ENCODE measurements around the gene EHMT2.
A peak's percentile ranks its signal among the peaks of the same experiment; 100 is the strongest.
"Not testable (repeated sequence)": the region's sequence is repeated elsewhere in the genome, so short reads cannot be mapped to it uniquely, and the experiment has no call there.

EHMT2 gene

GRCh38 chr6:31915351-31915750, 17.9 kb upstream of the EHMT2 start:
- no peaks in the 10 kb centered on the region for H3K36me3 ChIP-seq (replicated peaks; ENCODE audit: low read depth, low read length)
- no peaks in the 10 kb centered on the region for H3K79me2 ChIP-seq (ENCODE audit: low read length)
- H2AFZ ChIP-seq (ENCODE audit: low read depth, low read length) = no peak overlapping the region
- no peaks in the 10 kb centered on the region for H3K9me3 ChIP-seq (ENCODE audit: insufficient read depth, low read length)
- H3K4me2 ChIP-seq (ENCODE audit: low read length) = no peak overlapping the region
- no peaks in the 10 kb centered on the region for H4K20me1 ChIP-seq (ENCODE audit: insufficient read depth, low read length)
- no peak overlapping the region for H3K27ac ChIP-seq (ENCODE audit: low read length)
- H3K9ac ChIP-seq (ENCODE audit: low read length) = no peak overlapping the region
- H3K27me3 ChIP-seq (ENCODE audit: low read depth, low read length) = no peaks in the 10 kb centered on the region
- H3K4me3 ChIP-seq (ENCODE audit: low read length) = no peak overlapping the region
- TF ChIP-seq, protein P1, sequence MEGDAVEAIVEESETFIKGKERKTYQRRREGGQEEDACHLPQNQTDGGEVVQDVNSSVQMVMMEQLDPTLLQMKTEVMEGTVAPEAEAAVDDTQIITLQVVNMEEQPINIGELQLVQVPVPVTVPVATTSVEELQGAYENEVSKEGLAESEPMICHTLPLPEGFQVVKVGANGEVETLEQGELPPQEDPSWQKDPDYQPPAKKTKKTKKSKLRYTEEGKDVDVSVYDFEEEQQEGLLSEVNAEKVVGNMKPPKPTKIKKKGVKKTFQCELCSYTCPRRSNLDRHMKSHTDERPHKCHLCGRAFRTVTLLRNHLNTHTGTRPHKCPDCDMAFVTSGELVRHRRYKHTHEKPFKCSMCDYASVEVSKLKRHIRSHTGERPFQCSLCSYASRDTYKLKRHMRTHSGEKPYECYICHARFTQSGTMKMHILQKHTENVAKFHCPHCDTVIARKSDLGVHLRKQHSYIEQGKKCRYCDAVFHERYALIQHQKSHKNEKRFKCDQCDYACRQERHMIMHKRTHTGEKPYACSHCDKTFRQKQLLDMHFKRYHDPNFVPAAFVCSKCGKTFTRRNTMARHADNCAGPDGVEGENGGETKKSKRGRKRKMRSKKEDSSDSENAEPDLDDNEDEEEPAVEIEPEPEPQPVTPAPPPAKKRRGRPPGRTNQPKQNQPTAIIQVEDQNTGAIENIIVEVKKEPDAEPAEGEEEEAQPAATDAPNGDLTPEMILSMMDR (IDR thresholded peaks at IDR 0.05; ENCODE audit: low read depth, low read length) = no peak
- H3K4me1 ChIP-seq (ENCODE audit: low read length) = peaks cover 20% of the 10 kb centered on the region

GRCh38 chr6:31911826-31912585, 14.5 kb upstream of the EHMT2 start:
- TF ChIP-seq EZH2phosphoT487 (IDR thresholded peaks at IDR 0.05; ENCODE audit: low read depth) = no peak
- TF ChIP-seq, protein P1 (IDR thresholded peaks at IDR 0.05; ENCODE audit: low read depth, low read length) = no peak
- no peaks in the 10 kb centered on the region for H3K79me2 ChIP-seq (ENCODE audit: low read length)
- no peak overlapping the region for H3K4me3 ChIP-seq (ENCODE audit: low read length)
- H3K27ac ChIP-seq (ENCODE audit: low read length) = no peak overlapping the region
- no peak overlapping the region for H3K9ac ChIP-seq (ENCODE audit: low read length)
- no peaks in the 10 kb centered on the region for H4K20me1 ChIP-seq (ENCODE audit: insufficient read depth, low read length)
- no peak overlapping the region for H2AFZ ChIP-seq (ENCODE audit: low read depth, low read length)
- H3K27me3 ChIP-seq (ENCODE audit: low read depth, low read length) = no peaks in the 10 kb centered on the region
- no peaks in the 10 kb centered on the region for H3K9me3 ChIP-seq (ENCODE audit: insufficient read depth, low read length)
- H3K4me1 ChIP-seq (ENCODE audit: low read length) = peaks cover 33% of the 10 kb centered on the region
- H3K4me2 ChIP-seq (ENCODE audit: low read length) = no peak overlapping the region
- H3K36me3 ChIP-seq (replicated peaks; ENCODE audit: low read depth, low read length) = no peaks in the 10 kb centered on the region

DNA sequence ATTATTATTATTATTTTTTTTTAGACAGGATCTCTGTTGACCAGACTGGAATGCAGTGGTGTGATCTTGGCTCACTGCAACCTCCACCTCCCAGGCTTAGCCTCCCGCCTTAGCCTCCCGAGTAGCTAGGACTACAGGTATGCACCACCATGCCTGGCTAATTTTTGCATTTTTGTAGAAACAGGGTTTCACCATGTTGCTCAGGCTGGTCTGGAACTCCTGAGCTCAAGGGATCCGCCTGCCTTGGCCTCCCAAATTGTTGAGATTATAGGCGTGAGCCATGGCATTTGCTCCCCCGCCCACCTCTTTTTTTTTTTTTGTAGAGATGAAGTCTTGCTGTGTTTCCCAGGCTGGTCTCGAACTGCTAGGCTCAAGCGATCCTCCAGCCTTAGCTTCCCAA, 11.8 kb upstream of the EHMT2 start:
- H3K4me1 ChIP-seq (ENCODE audit: low read length) = peaks cover 27% of the 10 kb centered on the region
- H3K27me3 ChIP-seq (ENCODE audit: low read depth, low read length); H3K9me3 ChIP-seq (ENCODE audit: insufficient read depth, low read length); H3K27ac ChIP-seq (ENCODE audit: low read length); H2AFZ ChIP-seq (ENCODE audit: low read depth, low read length); H3K36me3 ChIP-seq (replicated peaks; ENCODE audit: low read depth, low read length); H4K20me1 ChIP-seq (ENCODE audit: insufficient read depth, low read length); H3K9ac ChIP-seq (ENCODE audit: low read length); H3K79me2 ChIP-seq (ENCODE audit: low read length); H3K4me3 ChIP-seq (ENCODE audit: low read length); H3K4me2 ChIP-seq (ENCODE audit: low read length): not testable (repeated sequence)

GRCh38 chr6:31908791-31909190, 11.3 kb upstream of the EHMT2 start:
- Histone ChIP-seq H3K36me3 (replicated peaks; ENCODE audit: low read depth, low read length) (no peaks in the 10 kb centered on the region), H3K4me2 (ENCODE audit: low read length) (peak overlapping the region; percentile 14), H3K4me3 (ENCODE audit: low read length) (no peak overlapping the region), H2AFZ (ENCODE audit: low read depth, low read length) (no peak overlapping the region), H4K20me1 (ENCODE audit: insufficient read depth, low read length) (no peaks in the 10 kb centered on the region), H3K9me3 (ENCODE audit: insufficient read depth, low read length) (no peaks in the 10 kb centered on the region), H3K79me2 (ENCODE audit: low read length) (no peaks in the 10 kb centered on the region), H3K27me3 (ENCODE audit: low read depth, low read length) (peaks cover 9% of the 10 kb centered on the region; the same call in 1 of the 2 replicates), H3K9ac (ENCODE audit: low read length) (no peak overlapping the region), H3K27ac (ENCODE audit: low read length) (no peak overlapping the region), H3K4me1 (ENCODE audit: low read length) (peaks cover 27% of the 10 kb centered on the region)
- TF ChIP-seq EZH2phosphoT487 (IDR thresholded peaks at IDR 0.05; ENCODE audit: low read depth) = no peak
- TF ChIP-seq, protein P1 (IDR thresholded peaks at IDR 0.05; ENCODE audit: low read depth, low read length) = no peak

DNA sequence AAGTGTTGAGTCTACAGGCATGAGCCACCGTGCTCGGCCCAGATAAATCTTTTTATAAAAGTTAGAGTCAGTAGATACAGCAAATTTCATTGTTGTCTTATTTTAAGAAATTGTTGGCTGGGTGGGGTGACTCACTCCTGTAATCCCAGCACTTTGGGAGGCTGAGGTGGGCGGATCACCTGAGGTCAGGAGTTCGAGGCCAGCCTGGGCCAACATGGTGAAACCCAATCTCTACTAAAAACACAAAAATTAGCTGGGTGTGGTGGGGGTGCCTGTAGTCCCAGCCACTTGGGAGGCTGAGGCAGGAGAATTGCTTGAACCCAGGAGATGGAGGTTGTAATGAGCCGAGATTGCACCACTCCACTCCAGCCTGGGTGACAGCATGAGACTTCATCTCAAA, 10.8 kb upstream of the EHMT2 start:
- not testable (repeated sequence) for H3K27me3 ChIP-seq (ENCODE audit: low read depth, low read length); H2AFZ ChIP-seq (ENCODE audit: low read depth, low read length); H3K36me3 ChIP-seq (replicated peaks; ENCODE audit: low read depth, low read length); H3K9me3 ChIP-seq (ENCODE audit: insufficient read depth, low read length); H3K79me2 ChIP-seq (ENCODE audit: low read length); H3K9ac ChIP-seq (ENCODE audit: low read length); H3K27ac ChIP-seq (ENCODE audit: low read length); H4K20me1 ChIP-seq (ENCODE audit: insufficient read depth, low read length); H3K4me2 ChIP-seq (ENCODE audit: low read length); H3K4me3 ChIP-seq (ENCODE audit: low read length)
- peaks cover 27% of the 10 kb centered on the region for H3K4me1 ChIP-seq (ENCODE audit: low read length)

Measured in OCI-LY3 (cell line).